ENCODE measurements around the gene APAF1. TPM values are rescaled to one million over a fixed set of nuclear protein-coding genes. Genes with fewer than 3 reads are reported as not detected.

Gene APAF1
- total and polyA plus RNA-seq, 5 experiments from 2014 or later = 5.2 to 26.1 (median 9.5) TPM

Other genes with a start within 250 kb of the APAF1 start
- 100 to 1,000 TPM; 168 to 174 TPM for gene TMPO, start 129.7 kb upstream of the APAF1 start, total RNA-seq
- gene TMPO, start 129.7 kb upstream of the APAF1 start, polyA plus RNA-seq = 10 to 100 TPM; 49.3 to 61.1 (median 58.6) TPM
- 100 to 1,000 TPM; 322 to 334 TPM for gene SLC25A3, start 51.6 kb upstream of the APAF1 start, total RNA-seq
- gene SLC25A3, start 51.6 kb upstream of the APAF1 start, polyA plus RNA-seq = 100 to 1,000 TPM; 260 to 332 (median 283) TPM
- gene IKBIP, start 502 bp upstream of the APAF1 start, total RNA-seq = 1 to 10 TPM; 8.5 to 9.9 TPM
- gene IKBIP, start 502 bp upstream of the APAF1 start, polyA plus RNA-seq = 1 to 10 TPM; 4.9 to 7.2 (median 5.0) TPM

Data from naive thymus-derived CD8-positive, alpha-beta T cell (primary cell).